ENCODE results near the gene REL. TPM values are rescaled to one million over a fixed set of nuclear protein-coding genes. Genes with fewer than 3 reads are reported as not detected.

The REL gene
- total RNA-seq, 2 donors from 2014 or later, result 11.7 to 15.9 TPM

DNA sequence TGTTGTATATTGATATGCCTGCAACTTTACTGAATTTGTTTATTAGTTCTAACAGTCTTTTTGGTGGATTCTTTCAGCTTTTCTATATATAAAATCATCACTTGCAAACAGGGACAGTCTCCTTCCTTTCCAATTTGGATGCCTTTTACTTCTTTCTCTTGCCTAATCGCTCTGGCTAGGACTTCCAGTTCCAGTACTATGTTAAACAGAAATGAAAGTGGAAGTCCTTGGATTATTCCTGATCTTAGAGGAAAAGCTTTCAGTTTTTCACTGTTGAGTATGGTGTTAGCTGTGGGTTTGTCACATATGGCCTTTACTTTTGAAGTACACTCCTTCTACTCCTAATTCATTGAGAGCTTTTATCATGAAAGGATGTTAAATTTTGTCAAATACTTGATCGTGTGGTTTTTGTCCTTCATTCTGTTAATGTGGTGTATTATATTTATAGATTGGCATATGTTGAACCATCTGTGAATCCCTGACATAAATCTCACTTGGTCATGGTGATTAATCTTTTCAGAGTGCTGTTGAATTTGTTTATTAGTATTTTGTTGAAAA, 52.9 kb downstream of the REL start:
- 85 to 100% methylated on average over 1 to 2 of the region's 2 CpGs for WGBS, 2 experiments (ENCODE audit: insufficient coverage in 1 of 2, insufficient read length in 1 of 2)
- H3K9me3 ChIP-seq (ENCODE audit: control insufficient read depth, low read length), result no peaks in the 10 kb centered on the region
- H3K4me3 Mint-ChIP-seq, result no peak overlapping the region
- H3K4me1 Mint-ChIP-seq, result no peaks in the 10 kb centered on the region
- no peaks in the 10 kb centered on the region for H3K4me1 ChIP-seq (ENCODE audit: control insufficient read depth, insufficient read depth, low read length)
- H3K27ac Mint-ChIP-seq, result no peak overlapping the region
- H3K27me3 Mint-ChIP-seq (ENCODE audit: insufficient read depth), result no peaks in the 10 kb centered on the region
- no peak overlapping the region for H3K9ac ChIP-seq (ENCODE audit: extremely low read depth, low read length, poor library complexity, severe bottlenecking)
- H3K27me3 ChIP-seq (ENCODE audit: control insufficient read depth, insufficient read depth, low read length, poor library complexity, severe bottlenecking), result no peaks in the 10 kb centered on the region
- no peak for TF ChIP-seq CTCF (conservative IDR thresholded peaks at IDR 0.05)
- H3K9me3 Mint-ChIP-seq, result no peaks in the 10 kb centered on the region
- DNase-seq, result no peak
- H3K4me3 ChIP-seq (ENCODE audit: low read length), result no peak overlapping the region
- H3K36me3 Mint-ChIP-seq (ENCODE audit: low read depth), result peaks cover 3% of the 10 kb centered on the region
- no peak overlapping the region for H3K27ac ChIP-seq (ENCODE audit: low read depth, low read length)
- H3K36me3 ChIP-seq (ENCODE audit: control insufficient read depth, insufficient read depth, low read length), result no peaks in the 10 kb centered on the region

GRCh38 chr2:60936757-60937156, 55.4 kb downstream of the REL start:
- no peaks in the 10 kb centered on the region for H3K27me3 Mint-ChIP-seq (ENCODE audit: insufficient read depth)
- no peaks in the 10 kb centered on the region for H3K4me1 Mint-ChIP-seq
- TF ChIP-seq CTCF (conservative IDR thresholded peaks at IDR 0.05), result no peak
- Histone ChIP-seq H3K36me3 (ENCODE audit: control insufficient read depth, insufficient read depth, low read length) (no peaks in the 10 kb centered on the region), H3K9ac (ENCODE audit: extremely low read depth, low read length, poor library complexity, severe bottlenecking) (no peak overlapping the region), H3K27me3 (ENCODE audit: control insufficient read depth, insufficient read depth, low read length, poor library complexity, severe bottlenecking) (no peaks in the 10 kb centered on the region), H3K27ac (ENCODE audit: low read depth, low read length) (no peak overlapping the region), H3K9me3 (ENCODE audit: control insufficient read depth, low read length) (no peaks in the 10 kb centered on the region), H3K4me3 (ENCODE audit: low read length) (no peak overlapping the region), H3K4me1 (ENCODE audit: control insufficient read depth, insufficient read depth, low read length) (no peaks in the 10 kb centered on the region)
- WGBS, 2 experiments (ENCODE audit: insufficient coverage in 1 of 2, insufficient read length in 1 of 2), result 92 to 93% methylated on average over 5 of the region's 5 CpGs
- H3K27ac Mint-ChIP-seq, result no peak overlapping the region
- no peak overlapping the region for H3K4me3 Mint-ChIP-seq
- DNase-seq, result no peak
- peaks cover 1% of the 10 kb centered on the region for H3K36me3 Mint-ChIP-seq (ENCODE audit: low read depth)
- no peaks in the 10 kb centered on the region for H3K9me3 Mint-ChIP-seq

DNA sequence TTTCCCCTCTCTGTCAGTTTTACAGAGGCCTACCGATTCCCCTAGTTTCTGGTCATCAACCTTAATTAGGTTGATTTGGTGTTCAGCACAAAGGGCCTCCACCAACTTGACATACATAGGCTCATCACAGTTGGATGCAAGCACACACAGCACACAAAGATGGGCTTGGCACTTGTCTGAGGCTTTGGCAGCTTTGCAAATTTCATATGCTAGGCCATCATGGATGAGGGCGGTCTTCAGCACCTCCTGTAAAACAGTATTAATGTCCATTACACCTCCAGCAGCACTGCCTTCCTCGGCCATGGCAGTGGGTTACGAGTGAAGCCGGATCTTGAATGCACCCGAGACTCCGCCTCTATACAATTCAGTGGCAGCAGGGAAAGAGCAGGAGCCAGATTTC, 56.9 kb downstream of the REL start:
- Mint-ChIP-seq H3K27me3 (ENCODE audit: insufficient read depth) (no peaks in the 10 kb centered on the region), H3K36me3 (ENCODE audit: low read depth) (no peaks in the 10 kb centered on the region), H3K4me3 (no peak overlapping the region), H3K9me3 (no peaks in the 10 kb centered on the region), H3K4me1 (no peaks in the 10 kb centered on the region), H3K27ac (no peak overlapping the region)
- Histone ChIP-seq H3K4me1 (ENCODE audit: control insufficient read depth, insufficient read depth, low read length) (no peaks in the 10 kb centered on the region), H3K36me3 (ENCODE audit: control insufficient read depth, insufficient read depth, low read length) (no peaks in the 10 kb centered on the region), H3K9ac (ENCODE audit: extremely low read depth, low read length, poor library complexity, severe bottlenecking) (no peak overlapping the region), H3K27ac (ENCODE audit: low read depth, low read length) (no peak overlapping the region), H3K9me3 (ENCODE audit: control insufficient read depth, low read length) (no peaks in the 10 kb centered on the region), H3K27me3 (ENCODE audit: control insufficient read depth, insufficient read depth, low read length, poor library complexity, severe bottlenecking) (no peaks in the 10 kb centered on the region), H3K4me3 (ENCODE audit: low read length) (no peak overlapping the region)
- TF ChIP-seq CTCF (conservative IDR thresholded peaks at IDR 0.05), result no peak
- DNase-seq, result no peak
- 92 to 100% methylated on average over 2 to 7 of the region's 7 CpGs for WGBS, 2 experiments (ENCODE audit: insufficient coverage in 1 of 2, insufficient read length in 1 of 2)
